Panc1 (cell line): ENCODE data around the gene PIGA. TPM values are rescaled to one million over a fixed set of nuclear protein-coding genes. Genes with fewer than 3 reads are reported as not detected.

Source experiments
- ATAC-seq: fragments of 200-7000 bp; cut with Tn5 transposase; 2 replicates; pipeline ENCODE4 v1.9.1; 2020; ENCODE audit warnings: mild to moderate bottlenecking, moderate library complexity
- BruUV-seq: library from RNA; stranded (reverse); fragments of 400-500 nt; replicated peaks from 2 replicates; lab custom pipeline; 2021; lab: Mats Ljungman, UMichigan
- CTCF ChIA-PET: fragments of 300-600 bp; sonication (Branson Sonifier 250); formaldehyde crosslinking; loops from one replicate; lab custom pipeline; 2022; ENCODE audit warnings: antibody characterized with exemption; lab: Charles Lee
- POLR2A ChIA-PET: fragments of 300-600 bp; sonication (Branson Sonifier 250); formaldehyde crosslinking; loops from one replicate; lab custom pipeline; 2022; ENCODE audit warnings: antibody characterized with exemption; lab: Charles Lee
- DNase-seq: peaks from one replicate; pipeline ENCODE4 v3.0.0-alpha.2; 2010; ENCODE audit warnings: low read depth, low spot score
- H3K27ac ChIP-seq: 2 replicates; pipeline ENCODE4 v1.5.1; 2011; ENCODE audit warnings: mild to moderate bottlenecking, low read length, inconsistent platforms
- H3K27me3 ChIP-seq: fragments of 200-500 bp; sonication (Bioruptor generic); 2 replicates; pipeline ENCODE4 v1.6.0; 2014; ENCODE audit warnings: low read length, inconsistent platforms; ENCODE audit not compliant: control insufficient read depth, insufficient read depth
- H3K36me3 ChIP-seq: fragments of 200-500 bp; sonication (Bioruptor generic); 2 replicates; pipeline ENCODE4 v1.5.1; 2014; ENCODE audit warnings: inconsistent platforms, mild to moderate bottlenecking, low read length, moderate library complexity; ENCODE audit not compliant: control insufficient read depth, insufficient read depth
- H3K4me1 ChIP-seq: 2 replicates; pipeline ENCODE4 v1.5.1; 2011; ENCODE audit warnings: inconsistent platforms, mild to moderate bottlenecking, low read length, moderate library complexity; ENCODE audit not compliant: control insufficient read depth, insufficient read depth
- H3K4me3 ChIP-seq, 2 experiments: 2 replicates each; pipeline ENCODE4 v1.5.1; 2011 to 2012; ENCODE audit warnings: low read depth in 2 of 2, low read length in 2 of 2, mild to moderate bottlenecking in 2 of 2, inconsistent platforms in 1 of 2, moderate library complexity in 1 of 2
- H3K9me3 ChIP-seq: fragments of 200-500 bp; sonication (Bioruptor generic); 2 replicates; pipeline ENCODE4 v1.5.1; 2014; ENCODE audit warnings: low read depth, mild to moderate bottlenecking, inconsistent platforms, low read length, moderate library complexity; ENCODE audit not compliant: control insufficient read depth, insufficient read depth
- CTCF ChIP-seq: fragments of 450-650 bp; IDR thresholded peaks from 2 replicates; pipeline ENCODE4 v1.5.1; 2017; ENCODE audit warnings: mild to moderate bottlenecking
- POLR2AphosphoS5 ChIP-seq: IDR thresholded peaks from 2 replicates; pipeline ENCODE4 v1.6.1; 2012; ENCODE audit warnings: mild to moderate bottlenecking, low read depth, low read length, moderate library complexity
- REST ChIP-seq, 2 experiments: IDR thresholded peaks; 2 replicates each; pipeline ENCODE4 v1.6.1; 2011 to 2012; ENCODE audit warnings: low read depth in 2 of 2, control low read depth in 1 of 2, low read length in 1 of 2, mild to moderate bottlenecking in 1 of 2, moderate library complexity in 1 of 2; ENCODE audit not compliant: insufficient read depth in 1 of 2
- SIN3A ChIP-seq: IDR thresholded peaks from 2 replicates; pipeline ENCODE4 v1.6.1; 2012; ENCODE audit warnings: low read depth, mild to moderate bottlenecking, low read length, moderate library complexity, borderline replicate concordance; ENCODE audit not compliant: insufficient read depth
- TCF7L2 ChIP-seq: IDR thresholded peaks from 2 replicates; pipeline ENCODE4 v1.6.1; 2011; ENCODE audit warnings: mild to moderate bottlenecking, low read depth, low read length, inconsistent platforms
- in situ Hi-C: cut with HindIII; loops from 2 replicates; pipeline ENCODE4 v1.10.0; 2016; ENCODE audit warnings: low sequenced_read_pairs, low pct_unique_long_range_greater_than_20kb
- intact Hi-C: fragments of 100-400 bp; cut with micrococcal nuclease; formaldehyde crosslinking; loops from one replicate; pipeline ENCODE4 v1.10.0; 2022; ENCODE audit not compliant: unreplicated experiment
- total RNA-seq: library from RNA; stranded (reverse); gene quantifications from one replicate; pipeline ENCODE4 v1.2.1, GENCODE V29; 2021; ENCODE audit not compliant: unreplicated experiment

The PIGA gene
- total RNA-seq, 1 experiment from 2014 or later: 8.2 TPM

GRCh38 chrX:15298780-15299179, 36.5 kb downstream of the PIGA start:
- in situ Hi-C loops (no loop called here), intact Hi-C loops (no loop called here)
- no peak for TF ChIP-seq REST (IDR thresholded peaks at IDR 0.05; ENCODE audit: insufficient read depth in 1 of 2, low read depth in 2 of 2, low read length in 1 of 2)
- no peak for TF ChIP-seq TCF7L2
- no peak for TF ChIP-seq SIN3A
- TF ChIP-seq CTCF: no peak
- no peak for TF ChIP-seq POLR2AphosphoS5
- POLR2A ChIA-PET: no interaction called here
- ATAC-seq: no peak
- Histone ChIP-seq H3K4me1 (no peaks in the 10 kb centered on the region), H3K36me3 (no peaks in the 10 kb centered on the region), H3K27ac (no peak overlapping the region), H3K9me3 (no peaks in the 10 kb centered on the region), H3K27me3 (no peaks in the 10 kb centered on the region), H3K4me3 (no peak overlapping the region)
- DNase-seq: no peak
- no TSS peak for BruUV-seq
- CTCF ChIA-PET: no interaction called here

- no peaks in the 10 kb centered on the region for H3K27me3 ChIP-seq
- ATAC-seq (no peak), DNase-seq (no peak)
- H3K27ac ChIP-seq: no peak overlapping the region
- H3K36me3 ChIP-seq: no peaks in the 10 kb centered on the region
- in situ Hi-C loops: no loop called here
- CTCF ChIA-PET: no interaction called here
- H3K4me1 ChIP-seq: no peaks in the 10 kb centered on the region
- TF ChIP-seq REST (IDR thresholded peaks at IDR 0.05; ENCODE audit: insufficient read depth in 1 of 2, low read depth in 2 of 2, low read length in 1 of 2) (no peak), TCF7L2 (no peak), POLR2AphosphoS5 (no peak), CTCF (no peak), SIN3A (no peak)
- H3K9me3 ChIP-seq: no peaks in the 10 kb centered on the region
- POLR2A ChIA-PET: no interaction called here
- intact Hi-C loops: no loop called here
- BruUV-seq: no TSS peak
- H3K4me3 ChIP-seq: no peak overlapping the region
Observed at GRCh38 chrX:15298201-15298600, 37.1 kb downstream of the PIGA start.
